AG09319 (cell line): Measurements from ENCODE around the gene LAG3.

ENCODE experiments used
- DNase-seq: peaks from one replicate; pipeline ENCODE4 v3.0.0-alpha.2; 2010; ENCODE audit warnings: low read depth; ENCODE audit errors: extremely low read depth
- TF ChIP-seq, protein P1 (sequence below): IDR thresholded peaks from 2 replicates; pipeline ENCODE4 v1.5.1; 2011; ENCODE audit warnings: low read depth, mild to moderate bottlenecking, inconsistent platforms, low read length, moderate library complexity

LAG3 gene

DNA sequence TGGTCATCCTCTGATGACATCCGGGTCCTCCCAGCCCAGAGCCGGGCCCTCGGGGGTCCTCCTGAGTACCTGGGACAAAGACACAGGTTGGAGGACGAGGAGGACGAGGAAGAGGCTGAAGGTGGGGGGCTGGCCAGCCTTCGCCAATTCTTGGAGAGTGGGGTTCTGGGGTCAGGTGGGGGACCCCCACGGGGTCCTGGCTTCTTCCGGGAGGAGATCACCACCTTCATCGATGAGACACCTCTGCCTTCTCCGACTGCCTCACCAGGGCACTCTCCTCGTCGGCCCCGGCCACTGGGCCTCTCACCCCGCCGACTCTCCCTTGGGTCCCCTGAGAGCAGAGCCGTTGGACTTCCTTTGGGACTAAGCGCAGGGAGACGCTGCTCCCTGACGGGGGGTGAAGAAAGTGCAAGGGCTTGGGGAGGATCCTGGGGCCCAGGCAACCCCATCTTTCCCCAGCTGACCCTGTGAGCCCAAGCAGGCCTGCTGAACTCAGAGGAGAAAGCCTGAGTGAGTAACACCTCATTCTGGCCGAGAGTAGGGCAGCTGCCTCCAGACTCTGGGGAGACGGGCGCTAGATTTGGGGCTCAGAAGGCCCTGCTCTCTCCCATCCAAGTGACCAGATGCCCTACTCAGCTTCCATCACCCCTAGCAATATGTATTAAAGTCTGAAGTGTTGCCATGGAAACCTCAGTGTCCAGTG lies 54.6 kb downstream of the LAG3 start:
- DNase-seq: no peak
- TF ChIP-seq, protein P1, sequence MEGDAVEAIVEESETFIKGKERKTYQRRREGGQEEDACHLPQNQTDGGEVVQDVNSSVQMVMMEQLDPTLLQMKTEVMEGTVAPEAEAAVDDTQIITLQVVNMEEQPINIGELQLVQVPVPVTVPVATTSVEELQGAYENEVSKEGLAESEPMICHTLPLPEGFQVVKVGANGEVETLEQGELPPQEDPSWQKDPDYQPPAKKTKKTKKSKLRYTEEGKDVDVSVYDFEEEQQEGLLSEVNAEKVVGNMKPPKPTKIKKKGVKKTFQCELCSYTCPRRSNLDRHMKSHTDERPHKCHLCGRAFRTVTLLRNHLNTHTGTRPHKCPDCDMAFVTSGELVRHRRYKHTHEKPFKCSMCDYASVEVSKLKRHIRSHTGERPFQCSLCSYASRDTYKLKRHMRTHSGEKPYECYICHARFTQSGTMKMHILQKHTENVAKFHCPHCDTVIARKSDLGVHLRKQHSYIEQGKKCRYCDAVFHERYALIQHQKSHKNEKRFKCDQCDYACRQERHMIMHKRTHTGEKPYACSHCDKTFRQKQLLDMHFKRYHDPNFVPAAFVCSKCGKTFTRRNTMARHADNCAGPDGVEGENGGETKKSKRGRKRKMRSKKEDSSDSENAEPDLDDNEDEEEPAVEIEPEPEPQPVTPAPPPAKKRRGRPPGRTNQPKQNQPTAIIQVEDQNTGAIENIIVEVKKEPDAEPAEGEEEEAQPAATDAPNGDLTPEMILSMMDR: no peak

DNA sequence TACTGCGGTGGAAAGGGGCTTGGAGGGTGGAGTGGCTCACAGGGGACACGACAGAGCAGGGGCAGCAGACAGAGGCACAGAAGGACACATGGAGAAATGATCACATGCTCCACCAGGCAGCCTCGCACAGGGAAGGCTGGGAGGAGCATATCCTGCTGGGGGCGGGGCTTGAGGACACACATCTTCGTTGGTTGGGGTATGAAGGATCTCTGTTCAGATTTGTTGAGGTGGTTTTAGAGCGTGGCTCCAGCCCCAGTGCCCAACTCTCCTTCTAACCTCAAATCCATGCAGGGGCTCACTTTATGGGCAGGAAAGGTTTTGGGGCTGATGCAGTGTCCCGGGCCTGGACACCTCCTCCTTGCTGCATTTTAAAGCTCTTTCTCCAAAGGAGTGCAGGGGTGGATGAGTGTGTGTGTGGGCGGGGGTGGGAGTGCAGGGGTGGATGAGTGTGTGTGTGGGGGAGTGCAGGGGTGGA lies 55.2 kb downstream of the LAG3 start:
- peak; percentile 35 for DNase-seq
- TF ChIP-seq, protein P1: no peak
